ENCODE results near the gene PLA2G6. TPM values are rescaled to one million over a fixed set of nuclear protein-coding genes. Genes with fewer than 3 reads are reported as not detected.

Gene PLA2G6
- total and polyA plus RNA-seq, 9 donors: 16.4 to 68.4 (median 39.4) TPM

GRCh38 chr22:38110863-38111852 is 70.5 kb downstream of the PLA2G6 start:
- no peaks in the 10 kb centered on the region for H3K4me1 ChIP-seq (ENCODE audit: insufficient read depth)
- no peak overlapping the region for H3K4me3 ChIP-seq
- intact Hi-C loops (cut with DNase I): loop anchor here in 2 of 4 donors (5.0 to 10.0 kb wide), 2 partner anchors 56 to 241 kb away; partner anchors contain the start of gene PICK1 (in 1 of the 2)
- no peak for DNase-seq
- no peak for TF ChIP-seq CTCF (IDR thresholded peaks at IDR 0.05)
- TF ChIP-seq POLR2A (IDR thresholded peaks at IDR 0.05): no peak
- TF ChIP-seq EP300 (IDR thresholded peaks at IDR 0.05): no peak
- no peaks in the 10 kb centered on the region for H3K27me3 ChIP-seq
- H3K27ac ChIP-seq: no peak overlapping the region
- 79 to 81% (median 80%) methylated on average over 30 of the region's 30 CpGs for WGBS, 3 donors
- no peaks in the 10 kb centered on the region for H3K9me3 ChIP-seq
- no peaks in the 10 kb centered on the region for H3K36me3 ChIP-seq

GRCh38 chr22:38110008-38110862 is 71.4 kb downstream of the PLA2G6 start, which contains the start of gene BAIAP2L2:
Gene BAIAP2L2 (minus strand): TSS chr22:38110684. CDS start chr22:38110525, 159 bp downstream.
- Histone ChIP-seq H3K4me3 (no peak within 1 kb of the TSS), H3K36me3 (no peaks in the 10 kb centered on the region), H3K9me3 (no peaks in the 10 kb centered on the region), H3K27me3 (no peaks in the 10 kb centered on the region), H3K4me1 (ENCODE audit: insufficient read depth) (no peaks in the 10 kb centered on the region), H3K27ac (no peak within 1 kb of the TSS)
- WGBS, 3 donors: 80 to 85% (median 85%) methylated on average over 18 to 19 of the region's 19 CpGs
- TF ChIP-seq EP300 (IDR thresholded peaks at IDR 0.05) (no peak), CTCF (IDR thresholded peaks at IDR 0.05) (no peak), POLR2A (IDR thresholded peaks at IDR 0.05) (no peak)
- DNase-seq: peak in 1 of 5 donors; percentile 16
- intact Hi-C loops (cut with DNase I): loop anchor here in 2 of 4 donors (5.0 to 10.0 kb wide), 2 partner anchors 55 to 242 kb away; partner anchors contain the start of gene PICK1 (in 1 of the 2)

- no peak for TF ChIP-seq EP300 (IDR thresholded peaks at IDR 0.05)
- no peak for TF ChIP-seq POLR2A (IDR thresholded peaks at IDR 0.05)
- no peak for TF ChIP-seq CTCF (IDR thresholded peaks at IDR 0.05)
- Histone ChIP-seq H3K27me3 (no peaks in the 10 kb centered on the region), H3K4me1 (ENCODE audit: insufficient read depth) (no peaks in the 10 kb centered on the region), H3K4me3 (no peak overlapping the region), H3K27ac (no peak overlapping the region), H3K9me3 (no peaks in the 10 kb centered on the region), H3K36me3 (no peaks in the 10 kb centered on the region)
- 87 to 88% (median 87%) methylated on average over 22 of the region's 22 CpGs for WGBS, 3 donors
- peak in 1 of 5 donors; percentile 13 for DNase-seq
- intact Hi-C loops (cut with DNase I): loop anchor here in 2 of 4 donors (5.0 to 10.0 kb wide), 2 partner anchors 55 to 243 kb away; partner anchors contain the start of gene PICK1 (in 1 of the 2)
Measured at GRCh38 chr22:38109371-38110001, 72.1 kb downstream of the PLA2G6 start.

Measured in ovary (tissue), 9 donors.